ENCODE results near the gene SLC12A8. TPM values are rescaled to one million over a fixed set of nuclear protein-coding genes. Genes with fewer than 3 reads are reported as not detected.
A peak's percentile ranks its signal among the peaks of the same experiment; 100 is the strongest.

SLC12A8 gene
- total RNA-seq, 1 donor from 2014 or later: 11.8 TPM

DNA sequence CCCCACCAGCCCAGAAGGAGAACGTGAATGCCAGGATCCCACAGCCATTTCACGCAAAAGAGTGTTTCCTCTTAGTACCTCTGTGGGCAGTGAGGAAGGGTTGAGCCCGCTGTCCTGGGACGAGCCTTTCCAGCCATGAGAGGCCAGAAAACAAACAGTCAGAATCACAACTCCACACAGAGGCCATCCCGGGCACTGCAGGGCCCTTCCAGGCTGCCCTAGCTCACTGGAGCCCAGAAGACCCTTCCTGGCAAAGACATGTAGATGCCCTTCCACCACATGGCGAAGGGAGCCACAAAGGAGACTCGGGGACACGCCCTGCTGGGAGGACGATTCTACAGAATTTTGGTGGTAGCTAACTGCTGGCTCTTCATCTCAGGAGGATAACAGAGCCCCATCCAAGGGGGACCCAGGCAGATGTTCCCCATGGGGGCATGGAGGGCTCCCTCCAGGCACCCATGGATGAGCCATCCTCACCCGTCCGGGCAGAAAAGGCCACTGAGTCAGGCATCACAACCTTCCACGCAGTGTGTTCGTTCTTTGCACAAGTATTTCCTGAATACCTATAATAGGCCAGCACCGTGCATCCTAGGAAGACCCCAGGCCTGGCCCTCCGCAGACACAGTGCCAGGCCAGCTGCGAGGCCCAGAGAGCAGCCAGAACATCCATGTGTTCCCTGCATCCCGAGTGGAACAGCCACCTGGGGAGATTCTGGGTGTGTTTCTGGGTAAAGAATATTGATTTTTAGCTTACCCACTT, 47.2 kb downstream of the SLC12A8 start:
- TF ChIP-seq, protein P1, sequence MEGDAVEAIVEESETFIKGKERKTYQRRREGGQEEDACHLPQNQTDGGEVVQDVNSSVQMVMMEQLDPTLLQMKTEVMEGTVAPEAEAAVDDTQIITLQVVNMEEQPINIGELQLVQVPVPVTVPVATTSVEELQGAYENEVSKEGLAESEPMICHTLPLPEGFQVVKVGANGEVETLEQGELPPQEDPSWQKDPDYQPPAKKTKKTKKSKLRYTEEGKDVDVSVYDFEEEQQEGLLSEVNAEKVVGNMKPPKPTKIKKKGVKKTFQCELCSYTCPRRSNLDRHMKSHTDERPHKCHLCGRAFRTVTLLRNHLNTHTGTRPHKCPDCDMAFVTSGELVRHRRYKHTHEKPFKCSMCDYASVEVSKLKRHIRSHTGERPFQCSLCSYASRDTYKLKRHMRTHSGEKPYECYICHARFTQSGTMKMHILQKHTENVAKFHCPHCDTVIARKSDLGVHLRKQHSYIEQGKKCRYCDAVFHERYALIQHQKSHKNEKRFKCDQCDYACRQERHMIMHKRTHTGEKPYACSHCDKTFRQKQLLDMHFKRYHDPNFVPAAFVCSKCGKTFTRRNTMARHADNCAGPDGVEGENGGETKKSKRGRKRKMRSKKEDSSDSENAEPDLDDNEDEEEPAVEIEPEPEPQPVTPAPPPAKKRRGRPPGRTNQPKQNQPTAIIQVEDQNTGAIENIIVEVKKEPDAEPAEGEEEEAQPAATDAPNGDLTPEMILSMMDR (IDR thresholded peaks at IDR 0.05): peak; percentile 72
- no peak overlapping the region for H3K27ac ChIP-seq
- peaks cover 33% of the 10 kb centered on the region for H3K4me1 ChIP-seq
- intact Hi-C loops (cut with DNase I): loop anchor here (10.0 kb wide), 1 partner anchor 231 kb away; the partner anchor contains the start of gene MUC13
- H3K9me3 ChIP-seq: no peaks in the 10 kb centered on the region
- DNase-seq (no peak), ATAC-seq (peak; percentile 79)
- H3K36me3 ChIP-seq: no peaks in the 10 kb centered on the region
- H3K4me3 ChIP-seq: no peak overlapping the region
- no peaks in the 10 kb centered on the region for H3K27me3 ChIP-seq

DNA sequence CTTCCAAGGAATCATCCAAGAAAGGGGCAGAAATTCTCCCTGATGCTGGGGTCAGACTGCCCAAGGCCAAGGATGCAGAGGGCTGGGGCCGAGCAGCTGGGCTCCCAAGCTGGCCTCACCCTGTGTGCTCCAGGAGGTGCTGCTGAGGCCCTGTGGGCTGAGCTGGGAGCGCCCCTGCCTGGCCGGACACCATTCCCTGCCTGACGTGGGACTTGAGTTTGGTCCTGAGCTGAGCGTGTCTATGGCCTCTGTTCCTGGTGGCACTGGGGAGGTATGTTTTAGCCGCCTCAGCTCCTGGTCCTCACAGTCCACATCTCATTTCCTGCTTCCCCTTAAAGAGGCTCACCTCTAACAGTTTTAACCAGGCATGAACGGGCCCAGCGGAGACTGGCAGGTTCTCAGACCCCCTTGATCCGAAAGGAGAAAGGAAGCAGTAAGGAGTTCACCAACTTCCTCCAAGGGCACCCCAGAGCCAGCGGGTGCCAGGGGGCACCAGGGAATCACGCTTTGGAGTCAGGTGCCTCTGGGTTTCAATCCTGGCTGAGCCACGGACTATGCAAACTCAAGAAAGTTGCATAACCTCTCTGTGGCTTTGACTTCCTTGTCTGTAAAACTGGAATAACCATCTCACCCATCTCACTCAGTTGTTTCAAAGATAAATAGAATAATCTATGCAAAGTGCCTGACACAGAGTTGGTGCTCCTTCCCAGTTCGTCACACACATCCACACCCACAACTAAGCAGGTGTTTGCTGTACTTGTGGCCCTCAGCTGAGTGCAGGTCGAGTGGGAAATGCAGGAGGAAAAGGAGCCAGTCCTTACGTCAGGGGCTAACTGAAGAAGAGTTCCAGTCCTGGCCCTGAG, 48.6 kb downstream of the SLC12A8 start:
- TF ChIP-seq, protein P1 (IDR thresholded peaks at IDR 0.05): peak; percentile 19
- Histone ChIP-seq H3K27ac (peak overlapping the region; percentile 72), H3K36me3 (no peaks in the 10 kb centered on the region), H3K4me3 (no peak overlapping the region), H3K4me1 (peaks cover 33% of the 10 kb centered on the region), H3K27me3 (no peaks in the 10 kb centered on the region), H3K9me3 (no peaks in the 10 kb centered on the region)
- peak; percentile 85 for ATAC-seq
- peak; percentile 75 for DNase-seq
- intact Hi-C loops (cut with DNase I): loop anchor here (10.0 kb wide), 1 partner anchor 229 kb away; the partner anchor contains the start of gene MUC13

DNA sequence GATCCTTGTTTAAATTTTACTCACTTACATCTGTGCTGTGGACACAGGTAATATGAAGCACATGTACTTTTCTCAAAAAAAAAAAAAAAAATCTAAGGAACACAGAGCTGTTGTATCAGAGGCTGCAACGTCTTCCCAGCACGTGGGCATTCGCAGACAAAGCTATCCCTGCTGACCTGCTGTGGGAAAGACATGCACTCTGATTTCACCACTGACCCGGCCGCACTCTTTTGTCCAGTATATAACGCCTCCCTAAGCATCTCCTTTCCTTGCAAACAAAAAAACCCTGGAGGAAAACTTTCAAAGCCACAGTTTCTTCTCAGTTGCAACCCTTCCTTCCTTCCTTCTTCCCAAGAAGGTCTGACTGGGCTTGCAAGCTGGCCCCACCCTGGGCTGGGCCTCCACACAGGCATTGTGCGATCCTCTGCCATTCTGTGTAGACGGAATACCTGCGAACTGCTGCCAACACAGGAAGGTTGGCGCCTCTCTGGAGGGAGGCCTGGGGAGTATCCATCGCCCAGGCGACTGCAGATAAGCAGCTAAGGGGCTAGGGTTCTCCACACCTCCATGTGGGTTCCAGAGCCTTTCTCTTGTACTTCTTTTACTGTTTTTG, 50.8 kb downstream of the SLC12A8 start:
- Histone ChIP-seq H3K4me1 (peaks cover 33% of the 10 kb centered on the region), H3K36me3 (no peaks in the 10 kb centered on the region), H3K4me3 (no peak overlapping the region), H3K27me3 (no peaks in the 10 kb centered on the region), H3K9me3 (no peaks in the 10 kb centered on the region), H3K27ac (no peak overlapping the region)
- intact Hi-C loops (cut with DNase I): loop anchor here (10.0 kb wide), 1 partner anchor 227 kb away; the partner anchor contains the start of gene MUC13
- DNase-seq: no peak
- TF ChIP-seq, protein P1 (IDR thresholded peaks at IDR 0.05): no peak
- ATAC-seq: no peak

DNA sequence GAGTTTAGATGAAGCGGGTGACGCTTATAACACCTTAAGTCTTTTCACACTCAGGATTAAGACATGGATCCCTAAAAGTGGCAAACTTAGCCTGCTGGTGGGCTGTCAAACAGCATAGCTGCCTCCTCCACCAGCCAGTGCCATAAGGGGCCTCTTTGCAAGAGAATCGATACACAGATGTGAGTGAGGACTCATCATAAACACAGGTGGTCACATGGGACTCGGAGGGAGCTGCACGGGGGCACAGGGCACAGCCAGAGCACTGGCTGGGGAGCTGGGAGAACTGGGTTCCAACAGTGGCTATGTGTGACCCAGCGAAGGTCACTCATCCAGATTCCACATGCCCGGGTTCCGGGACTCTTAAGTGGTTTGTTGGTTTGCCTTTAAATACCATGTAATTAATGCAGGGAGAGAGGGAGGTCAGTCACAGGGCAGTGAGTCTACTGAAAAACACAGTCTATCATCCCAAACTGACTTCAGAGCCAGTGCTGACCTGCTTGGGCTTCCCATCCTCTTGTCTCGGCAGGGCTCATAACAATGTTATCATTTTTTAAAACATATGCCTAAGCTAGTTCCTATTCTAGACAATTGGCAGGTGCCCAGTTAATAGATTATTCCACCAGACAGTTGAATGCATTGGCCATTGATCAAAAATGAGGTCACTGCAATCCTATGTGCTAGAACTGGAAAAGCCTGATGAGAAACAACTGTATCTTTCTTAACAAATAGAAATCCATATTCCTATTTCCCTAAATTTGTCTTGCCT, 51.8 kb downstream of the SLC12A8 start:
- H3K36me3 ChIP-seq: no peaks in the 10 kb centered on the region
- H3K4me3 ChIP-seq: no peak overlapping the region
- H3K9me3 ChIP-seq: no peaks in the 10 kb centered on the region
- ATAC-seq: no peak
- intact Hi-C loops (cut with DNase I): loop anchor here (10.0 kb wide), 1 partner anchor 226 kb away; the partner anchor contains the start of gene MUC13
- TF ChIP-seq, protein P1 (IDR thresholded peaks at IDR 0.05): no peak
- DNase-seq: no peak
- H3K4me1 ChIP-seq: peaks cover 37% of the 10 kb centered on the region
- no peak overlapping the region for H3K27ac ChIP-seq
- no peaks in the 10 kb centered on the region for H3K27me3 ChIP-seq

DNA sequence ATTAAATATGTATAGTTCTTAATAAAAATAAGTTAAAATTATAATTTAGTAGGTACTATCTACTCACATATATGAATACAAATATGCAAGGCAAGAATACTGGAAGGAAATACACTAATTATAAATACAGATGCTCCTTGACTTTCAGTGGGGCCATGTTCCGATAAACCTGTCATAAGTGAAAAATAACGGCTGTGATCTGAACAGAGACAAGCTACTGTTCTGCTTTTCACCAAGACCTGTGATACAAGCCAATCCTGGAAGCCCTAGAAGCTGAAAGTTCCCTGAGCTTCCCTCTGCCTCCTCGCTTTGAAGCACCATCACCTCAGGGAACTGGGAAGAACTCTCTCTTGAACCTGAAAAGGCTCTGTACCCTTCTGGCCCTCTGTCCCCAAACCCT, 55.4 kb downstream of the SLC12A8 start:
- Histone ChIP-seq H3K4me1 (peaks cover 15% of the 10 kb centered on the region), H3K27ac (no peak overlapping the region), H3K9me3 (no peaks in the 10 kb centered on the region), H3K4me3 (no peak overlapping the region), H3K36me3 (no peaks in the 10 kb centered on the region), H3K27me3 (no peaks in the 10 kb centered on the region)
- no peak for ATAC-seq
- intact Hi-C loops (cut with DNase I): no loop called here
- TF ChIP-seq, protein P1 (IDR thresholded peaks at IDR 0.05): no peak
- DNase-seq: no peak

Measured in upper lobe of right lung (tissue), 1 donor.